Ishikawa (cell line): Measurements from ENCODE around the gene TOR3A.

Experiments
- EGR1 ChIP-seq: IDR thresholded peaks from 2 replicates; pipeline ENCODE4 v1.6.1; 2012
- EP300 ChIP-seq: IDR thresholded peaks from 2 replicates; pipeline ENCODE4 v1.6.1; 2012; ENCODE audit warnings: borderline replicate concordance
- REST ChIP-seq: IDR thresholded peaks from 2 replicates; pipeline ENCODE4 v1.6.1; 2012; ENCODE audit warnings: low read depth, mild to moderate bottlenecking
- TAF1 ChIP-seq: IDR thresholded peaks from 2 replicates; pipeline ENCODE4 v1.6.1; 2012; ENCODE audit warnings: low read depth, mild to moderate bottlenecking
- TCF12 ChIP-seq: IDR thresholded peaks from 2 replicates; pipeline ENCODE4 v1.6.1; 2012; ENCODE audit warnings: low read depth

- TF ChIP-seq TAF1, result no peak
- no peak for TF ChIP-seq TCF12
- no peak for TF ChIP-seq REST
- no peak for TF ChIP-seq EP300
- TF ChIP-seq EGR1, result no peak
Observed at GRCh38 chr1:179091691-179092165, 9.9 kb downstream of the TOR3A start.
